ENCODE results near the gene GNAI3.
"Not testable (repeated sequence)": the region's sequence is repeated elsewhere in the genome, so short reads cannot be mapped to it uniquely, and the experiment has no call there.

The GNAI3 gene

DNA sequence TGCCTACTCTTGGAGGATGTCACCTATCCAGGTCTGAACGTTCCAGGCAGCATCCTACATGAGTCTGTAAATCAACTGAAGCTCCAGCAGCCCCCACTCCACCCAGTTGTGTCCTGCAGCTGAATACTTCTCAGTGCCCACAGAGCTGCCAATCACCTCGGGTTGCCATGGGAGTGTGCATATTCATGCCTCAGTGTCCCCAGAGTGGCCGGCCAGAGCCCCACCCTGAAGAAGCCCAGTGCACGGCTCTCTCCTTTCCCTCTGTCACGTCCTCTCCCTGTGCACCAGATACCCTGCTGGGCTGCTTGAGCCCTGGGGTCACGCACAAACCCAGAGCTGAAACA lies 91.4 kb downstream of the GNAI3 start:
- DNase-seq = no peak

DNA sequence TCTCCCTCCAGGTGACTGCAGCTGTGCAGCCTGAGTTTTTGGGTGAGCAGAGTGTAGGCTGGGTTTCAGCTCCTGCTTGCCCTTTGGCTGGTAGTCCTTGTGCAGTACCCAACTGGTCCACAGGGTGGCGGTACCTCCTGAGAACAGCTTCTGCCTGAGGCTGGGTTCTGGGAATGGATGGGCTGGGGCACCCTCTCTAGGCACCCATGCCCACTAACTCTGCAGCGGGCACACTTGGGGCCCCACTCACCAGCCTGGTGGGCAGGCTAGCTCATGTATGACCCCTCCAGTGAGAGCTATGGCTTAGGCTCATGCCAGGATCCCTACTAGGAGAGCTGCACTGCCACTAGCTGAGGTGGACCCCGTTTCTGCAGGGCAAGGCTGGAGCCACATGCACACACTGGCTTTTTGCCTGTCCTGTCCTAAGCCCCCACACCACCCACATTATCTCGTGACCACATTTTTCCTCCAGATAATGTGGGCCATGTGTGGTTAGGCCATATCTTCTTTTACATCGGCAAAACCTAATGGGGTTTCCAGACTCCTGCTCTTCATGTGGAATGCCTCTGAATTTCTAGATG lies 92.0 kb downstream of the GNAI3 start:
- peak; percentile 72 to 96 (median 84) for DNase-seq

DNA sequence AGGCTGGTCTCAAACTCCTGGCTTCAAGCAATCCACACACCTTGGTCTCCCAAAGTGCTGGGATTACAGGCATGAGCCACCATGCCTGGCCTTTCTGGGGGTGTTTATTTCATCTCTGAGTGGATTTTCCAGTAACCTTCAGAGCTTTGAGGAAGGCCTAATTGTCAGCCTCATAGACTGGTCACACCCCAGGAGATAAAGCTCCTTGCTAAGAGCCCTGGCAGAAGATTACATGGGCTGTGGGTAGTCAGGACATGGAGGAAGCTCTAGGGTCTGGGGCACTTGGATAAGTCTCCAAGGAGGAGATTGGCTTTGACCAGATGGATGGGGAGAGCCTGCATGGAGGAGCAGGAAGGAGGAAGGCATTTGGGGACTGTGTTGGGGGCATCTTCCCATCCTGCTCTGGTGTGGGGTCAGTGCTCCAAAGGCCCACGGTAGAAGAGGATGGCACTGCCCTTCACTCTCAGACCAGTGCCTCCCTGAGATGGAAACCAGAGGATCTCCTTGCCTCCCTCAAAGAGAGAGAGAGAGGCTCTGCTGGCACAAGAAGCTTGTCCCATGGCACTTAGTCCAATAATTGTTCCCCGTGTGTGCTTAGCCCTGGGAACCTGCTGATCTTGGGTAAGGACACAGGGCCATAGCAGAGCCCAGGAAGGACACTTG lies 92.8 kb downstream of the GNAI3 start:
- no peak for DNase-seq

DNA sequence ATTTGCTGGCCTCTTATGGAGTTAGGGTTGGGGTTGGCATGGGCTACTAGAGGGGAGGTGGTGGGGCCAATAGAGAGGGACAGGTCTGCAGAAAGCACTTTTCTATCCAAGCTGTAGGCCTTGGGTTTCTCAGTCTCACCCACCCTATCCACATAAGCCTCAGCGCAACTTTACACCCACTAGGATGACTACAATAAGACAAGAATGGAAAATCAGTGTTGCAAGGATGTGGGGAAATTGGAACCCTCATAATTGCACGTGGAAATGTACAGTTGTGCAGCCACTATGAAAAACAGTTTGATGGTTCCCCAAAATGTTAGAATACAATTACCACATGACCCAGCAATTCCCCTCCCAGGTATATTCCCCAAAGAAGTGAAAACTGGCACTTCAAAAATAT lies 93.4 kb downstream of the GNAI3 start:
- DNase-seq = no peak

DNA sequence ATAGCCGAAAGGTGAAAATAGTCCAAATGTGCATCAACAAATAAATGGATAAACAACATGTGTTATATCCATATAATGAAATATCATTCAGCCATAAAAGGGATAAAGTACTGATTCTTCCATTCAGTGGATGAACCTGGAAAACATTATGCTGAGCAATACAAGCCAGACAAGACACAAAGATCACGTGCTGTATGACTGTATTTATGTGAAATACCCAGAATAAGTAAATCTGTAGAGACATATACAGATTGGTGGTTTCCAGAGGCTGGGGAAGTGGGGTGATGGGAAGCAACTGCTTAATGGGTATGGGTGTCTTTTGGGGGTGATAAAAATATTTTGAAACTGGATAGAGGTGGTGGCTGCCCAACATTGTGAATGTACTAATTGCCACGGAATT lies 94.2 kb downstream of the GNAI3 start:
- no peak for DNase-seq

DNA sequence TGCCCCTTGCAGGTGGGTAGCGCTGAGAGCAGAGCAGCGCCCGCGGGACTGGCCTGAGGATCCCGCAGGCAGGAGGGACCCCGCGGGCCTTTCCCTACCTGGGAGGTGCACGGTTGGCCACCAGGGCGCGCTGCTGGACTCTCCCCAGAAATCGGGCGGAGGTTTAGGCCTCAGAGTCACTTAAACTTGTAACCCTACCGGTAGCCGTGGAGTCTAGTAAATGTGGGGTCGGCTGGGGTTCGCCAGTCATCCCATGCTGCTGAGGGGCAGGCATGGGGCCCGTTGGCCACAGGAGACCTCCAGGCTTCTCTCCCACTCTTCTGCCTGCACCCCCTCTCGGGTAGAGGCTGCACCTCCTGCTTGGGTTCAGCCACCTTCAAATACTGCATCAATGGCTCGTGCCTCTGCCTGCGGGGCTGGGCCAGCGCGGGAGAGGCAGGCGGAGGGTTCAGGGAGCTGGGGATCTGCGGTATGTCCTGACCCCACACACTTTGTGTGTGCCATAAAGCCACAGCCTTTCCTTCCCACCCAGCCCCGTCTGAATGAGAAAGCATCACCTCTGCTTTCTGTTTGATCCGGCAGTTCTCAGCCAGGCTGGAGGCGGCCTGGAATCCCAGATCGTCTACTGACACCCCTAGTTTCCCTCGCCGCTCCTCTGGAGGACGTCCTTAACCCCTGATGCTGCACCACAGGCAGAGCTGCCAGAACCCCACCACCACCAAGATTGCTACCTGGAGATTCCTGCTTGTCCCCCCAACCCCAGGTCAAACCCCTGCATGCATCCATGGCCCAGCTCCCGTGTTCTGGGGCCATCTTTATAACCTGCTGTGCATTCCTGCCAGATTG lies 95.2 kb downstream of the GNAI3 start:
- peak; percentile 74 to 83 (median 76) for DNase-seq

DNA sequence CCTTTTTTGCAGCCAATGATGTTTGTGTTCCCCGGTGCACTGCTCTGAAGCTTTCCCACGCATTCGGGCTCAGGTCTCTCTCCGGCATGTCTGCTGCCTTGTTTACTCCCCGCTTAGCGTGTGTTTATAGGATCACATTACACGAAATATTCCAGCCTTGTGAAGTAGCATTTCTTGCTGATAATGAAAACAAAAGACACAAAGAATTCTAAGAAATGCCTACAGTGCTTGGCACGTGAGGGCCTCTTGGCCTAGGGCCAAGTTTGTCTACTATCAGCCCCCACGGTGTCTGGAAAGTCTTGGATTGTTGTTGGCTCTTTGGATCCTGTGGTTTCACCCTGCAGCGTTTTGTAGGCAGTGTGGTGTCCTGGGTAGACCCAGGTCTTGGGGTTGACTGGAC lies 96.3 kb downstream of the GNAI3 start:
- DNase-seq = no peak

DNA sequence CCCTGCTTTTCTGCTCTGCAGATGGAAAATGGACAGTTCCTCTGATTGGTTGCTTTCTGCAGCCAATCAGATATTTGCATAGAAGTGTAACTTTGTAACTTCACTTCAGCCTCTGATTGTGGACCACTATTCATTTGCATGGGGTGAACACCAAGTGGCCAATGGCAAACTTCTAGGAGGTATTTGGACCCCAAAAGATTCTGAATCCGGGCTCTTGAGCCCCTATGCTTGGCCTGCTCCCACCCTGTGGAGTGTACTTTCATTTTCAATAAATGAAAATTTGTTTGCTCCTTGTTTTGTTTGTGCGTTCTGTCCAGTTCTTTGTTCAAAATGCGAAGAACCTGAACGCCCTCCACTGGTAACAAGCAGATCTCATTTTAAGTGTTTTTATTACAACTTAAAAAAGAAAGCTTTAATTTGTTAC lies 101.1 kb downstream of the GNAI3 start:
- no peak for DNase-seq

DNA sequence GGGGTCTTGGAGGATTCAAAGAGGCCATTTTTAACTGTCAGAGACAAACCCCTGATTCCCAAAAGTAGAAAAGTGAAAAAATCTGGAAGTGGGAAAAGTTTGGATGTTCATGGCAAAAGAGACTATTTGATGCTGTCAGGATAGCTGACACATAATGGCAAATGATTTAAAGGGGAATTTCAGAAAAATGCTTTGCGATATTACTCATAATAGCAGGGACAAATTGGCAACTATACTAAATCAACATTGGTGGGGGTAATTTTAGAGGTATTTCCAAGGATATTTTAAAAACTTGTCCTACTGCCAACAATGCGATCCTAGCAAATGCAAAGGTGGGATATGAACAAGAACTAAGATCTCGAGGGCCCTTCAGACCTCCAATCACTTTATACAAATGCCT lies 102.2 kb downstream of the GNAI3 start:
- no peak for DNase-seq

DNA sequence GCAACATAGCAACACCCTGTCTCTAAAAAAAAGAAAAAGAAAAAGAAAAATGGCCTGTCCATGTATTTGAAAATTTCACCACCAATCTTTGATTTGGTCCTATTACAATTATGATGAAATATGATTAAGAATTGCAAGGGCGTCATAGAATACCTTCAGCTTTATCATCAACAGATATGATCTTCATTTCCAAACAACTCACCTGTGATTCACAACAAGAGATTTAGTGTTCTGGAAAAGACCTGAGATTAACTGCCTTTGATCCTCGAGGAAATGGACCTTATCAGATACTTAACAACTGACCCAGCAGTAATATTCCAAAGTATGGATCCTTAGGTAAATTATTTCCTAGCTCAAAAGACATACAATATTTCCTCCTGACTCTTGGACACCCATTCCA lies 104.0 kb downstream of the GNAI3 start:
- no peak for DNase-seq

DNA sequence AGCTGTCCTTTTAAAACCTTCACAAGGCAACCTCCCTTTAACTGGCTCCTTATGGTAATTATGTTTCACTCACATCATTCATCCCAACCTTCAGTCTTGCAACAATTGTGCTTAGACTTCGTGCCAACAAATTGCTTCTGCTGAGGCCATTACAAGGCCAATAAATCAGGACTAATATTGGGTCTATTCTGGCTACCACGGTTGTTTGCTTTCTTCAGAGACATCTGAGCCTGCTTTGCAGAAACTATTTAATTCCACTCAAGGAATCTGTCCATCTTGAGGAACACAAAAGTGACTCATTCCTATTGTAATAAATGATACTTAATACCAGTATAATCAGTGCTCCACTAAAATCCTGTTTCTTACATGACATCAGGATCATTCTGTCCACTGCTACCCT lies 104.9 kb downstream of the GNAI3 start:
- no peak for DNase-seq

DNA sequence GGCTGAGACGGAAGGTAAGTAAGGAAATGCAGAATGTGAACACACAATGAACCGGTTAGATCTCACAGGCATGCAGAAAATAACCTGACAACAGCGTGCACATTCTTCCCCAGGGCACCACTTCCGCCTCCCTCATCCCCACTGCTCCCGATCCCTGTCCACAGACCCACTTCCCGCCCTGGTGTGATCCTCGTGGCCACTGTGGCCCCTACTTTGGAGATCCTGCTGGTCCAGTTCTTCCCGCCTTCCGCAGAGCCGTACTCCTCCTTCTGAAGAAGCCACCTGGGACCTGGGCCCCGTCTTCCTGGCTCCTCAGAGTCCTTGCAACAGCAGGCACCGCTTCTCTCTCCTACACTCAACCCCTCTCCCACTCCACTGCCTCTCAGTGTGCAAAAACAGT lies 106.1 kb downstream of the GNAI3 start:
- no peak for DNase-seq

DNA sequence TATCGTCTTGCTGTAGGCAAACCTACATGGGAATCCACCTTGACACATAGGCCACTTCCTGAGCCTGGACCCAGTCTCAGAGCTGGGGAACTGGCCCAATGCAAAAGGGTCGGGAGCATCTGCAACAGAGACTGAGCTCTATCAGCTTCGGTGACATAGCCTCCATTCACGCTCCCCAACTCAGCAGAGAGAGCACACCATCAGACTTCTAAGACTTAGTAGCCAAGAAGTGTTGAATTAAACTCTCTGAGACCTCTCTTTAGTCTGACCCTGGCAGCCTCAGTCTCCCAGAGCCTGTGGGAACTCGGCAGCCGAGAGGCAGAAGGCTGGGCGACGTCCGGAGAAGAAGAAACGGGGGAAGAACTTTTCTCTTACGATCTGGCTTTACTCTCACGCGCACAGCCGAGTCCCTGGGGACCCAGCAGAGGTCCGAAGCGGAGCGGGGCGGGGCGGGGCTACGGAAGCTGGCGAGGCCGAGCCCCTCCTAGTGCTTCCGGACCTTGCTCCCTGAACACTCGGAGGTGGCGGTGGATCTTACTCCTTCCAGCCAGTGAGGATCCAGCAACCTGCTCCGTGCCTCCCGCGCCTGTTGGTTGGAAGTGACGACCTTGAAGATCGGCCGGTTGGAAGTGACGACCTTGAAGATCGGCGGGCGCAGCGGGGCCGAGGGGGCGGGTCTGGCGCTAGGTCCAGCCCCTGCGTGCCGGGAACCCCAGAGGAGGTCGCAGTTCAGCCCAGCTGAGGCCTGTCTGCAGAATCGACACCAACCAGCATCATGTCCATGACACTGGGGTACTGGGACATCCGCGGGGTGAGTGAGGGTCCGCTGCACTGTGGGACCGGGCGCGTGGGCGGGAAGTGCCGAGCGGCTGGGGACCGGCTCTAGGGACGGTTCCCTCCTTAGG lies 107.5 kb downstream of the GNAI3 start, which contains the start of gene GSTM4:
Gene GSTM4, plus strand, starts transcription at position 485 of the 905 bp plus-strand sequence. Its CDS starts 291 bp downstream, at position 776.
- DNase-seq = peak in 3 of 4 experiments; percentile 28 to 42 (median 34)

DNA sequence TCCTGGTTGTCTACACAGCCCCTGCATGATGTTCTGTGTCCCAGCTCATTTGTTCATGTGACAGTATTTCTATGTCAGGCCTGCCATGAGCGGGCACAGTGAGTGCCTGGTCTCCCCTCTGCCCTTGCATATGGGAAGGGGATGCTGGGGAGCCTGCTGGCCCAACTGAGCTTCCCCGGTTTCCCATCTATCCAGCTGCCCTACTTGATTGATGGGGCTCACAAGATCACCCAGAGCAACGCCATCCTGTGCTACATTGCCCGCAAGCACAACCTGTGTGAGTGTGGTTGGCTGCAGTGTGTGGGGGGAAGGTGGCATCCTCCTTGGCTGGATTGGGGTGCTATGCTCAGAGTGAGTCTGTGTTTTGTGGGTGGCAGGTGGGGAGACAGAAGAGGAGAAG lies 109.0 kb downstream of the GNAI3 start:
- no peak for DNase-seq

DNA sequence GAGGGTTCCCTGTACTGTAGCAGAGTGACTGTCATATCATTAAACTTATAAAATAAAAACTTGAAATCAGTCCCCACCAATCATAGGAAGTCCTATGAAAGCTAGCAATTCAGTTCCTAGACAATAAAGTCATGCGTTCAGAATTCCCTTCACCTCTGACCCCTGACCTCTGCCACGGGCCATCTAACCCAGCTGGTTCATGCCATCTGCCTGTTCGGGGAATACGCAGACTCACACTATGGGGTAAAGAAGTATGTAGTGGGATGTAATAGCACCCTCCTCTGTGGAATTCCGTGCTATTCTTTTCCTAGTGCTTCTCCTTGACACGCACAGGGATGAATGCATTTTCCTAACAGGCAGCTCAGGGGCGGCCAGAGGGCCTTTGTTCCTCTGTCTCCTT lies 109.6 kb downstream of the GNAI3 start:
- no peak for DNase-seq

DNA sequence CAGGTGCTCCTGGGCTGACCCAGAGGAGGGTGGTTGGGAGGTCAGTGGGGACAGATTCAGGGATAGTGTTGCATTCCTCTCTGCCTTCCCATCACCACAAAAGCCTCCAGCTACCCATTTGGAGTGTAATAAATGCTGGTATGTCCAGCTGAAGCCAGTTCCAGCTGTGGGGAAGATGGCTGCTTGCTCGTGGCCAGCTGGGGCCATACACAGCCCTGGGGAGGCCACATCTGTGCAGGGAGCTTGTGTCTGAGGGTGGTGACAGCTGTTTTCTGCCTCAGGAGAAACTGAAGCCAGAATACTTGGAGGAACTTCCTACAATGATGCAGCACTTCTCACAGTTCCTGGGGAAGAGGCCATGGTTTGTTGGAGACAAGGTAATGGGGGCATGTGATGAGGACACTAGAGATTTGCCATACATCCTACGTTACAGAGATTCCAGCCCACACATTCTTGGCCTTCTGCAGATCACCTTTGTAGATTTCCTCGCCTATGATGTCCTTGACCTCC lies 110.2 kb downstream of the GNAI3 start:
- DNase-seq = no peak

DNA sequence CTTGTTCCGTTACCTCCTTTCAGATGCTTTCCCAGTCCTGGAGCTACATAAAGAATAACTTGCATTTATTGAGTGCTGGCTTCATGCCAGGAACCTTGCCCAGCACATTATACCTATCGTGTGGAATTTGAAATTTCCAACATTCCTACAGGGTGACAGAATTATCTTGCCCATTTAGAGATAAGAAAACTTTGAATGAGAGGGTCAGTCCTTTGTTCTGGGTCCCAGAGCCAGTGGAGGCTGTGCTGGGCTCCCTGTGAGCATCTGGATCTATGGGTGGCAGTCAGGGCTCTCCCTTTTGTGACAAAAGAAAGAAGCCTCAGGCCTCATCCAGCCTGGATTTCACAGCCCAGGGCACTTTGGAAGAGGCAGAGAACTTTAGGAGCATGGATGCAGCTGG lies 110.7 kb downstream of the GNAI3 start:
- no peak for DNase-seq

DNA sequence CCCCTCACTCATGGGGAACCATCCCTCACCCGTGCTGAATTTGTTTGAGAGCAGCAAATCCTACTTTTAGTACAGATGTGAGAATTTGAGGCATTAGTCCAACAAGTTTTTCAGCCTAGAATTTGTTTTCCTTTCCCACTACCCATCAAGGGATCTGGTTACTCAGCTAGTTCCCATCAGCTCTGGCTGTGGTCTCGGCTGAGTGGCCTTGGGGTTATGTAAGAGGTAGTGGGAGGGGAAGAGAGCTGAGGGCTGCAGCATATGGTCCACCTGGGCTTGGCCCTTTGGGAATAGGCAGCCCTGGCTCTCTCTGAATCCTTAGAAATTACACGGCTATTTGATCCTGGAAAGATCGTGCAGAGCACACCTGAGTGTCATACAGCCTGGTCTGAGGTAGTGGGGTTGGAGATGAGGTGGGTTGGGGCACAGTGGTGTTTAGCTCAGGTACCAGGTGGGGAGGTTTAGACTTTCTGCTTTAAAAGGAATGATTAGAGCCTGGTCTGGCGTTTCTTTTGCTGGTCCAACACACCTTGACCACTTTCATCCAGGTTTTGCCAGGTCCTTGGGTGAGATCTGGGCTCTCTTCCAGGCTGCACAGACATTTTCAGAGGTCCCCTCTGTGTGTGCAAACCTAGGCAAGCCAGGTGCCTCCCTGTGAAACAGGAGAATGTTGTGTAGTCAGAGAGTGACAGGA lies 111.7 kb downstream of the GNAI3 start:
- DNase-seq = no peak

DNA sequence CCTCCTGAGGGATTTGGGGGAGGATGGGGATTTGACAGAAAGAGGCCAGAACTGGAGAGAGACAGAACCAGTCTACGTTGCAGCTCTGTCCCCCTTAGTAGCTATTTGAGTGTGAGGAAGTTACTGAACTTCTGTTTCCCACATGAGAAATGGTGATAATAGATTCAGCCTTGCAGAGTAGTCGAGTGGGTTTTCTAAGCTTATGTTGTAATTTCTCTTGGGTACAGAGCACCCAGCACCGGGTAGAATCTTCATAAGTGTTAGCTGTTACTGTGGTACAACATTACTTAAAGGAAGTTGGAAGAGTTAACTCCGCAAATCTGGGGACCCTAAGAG lies 112.2 kb downstream of the GNAI3 start:
- not testable (repeated sequence) for DNase-seq

DNA sequence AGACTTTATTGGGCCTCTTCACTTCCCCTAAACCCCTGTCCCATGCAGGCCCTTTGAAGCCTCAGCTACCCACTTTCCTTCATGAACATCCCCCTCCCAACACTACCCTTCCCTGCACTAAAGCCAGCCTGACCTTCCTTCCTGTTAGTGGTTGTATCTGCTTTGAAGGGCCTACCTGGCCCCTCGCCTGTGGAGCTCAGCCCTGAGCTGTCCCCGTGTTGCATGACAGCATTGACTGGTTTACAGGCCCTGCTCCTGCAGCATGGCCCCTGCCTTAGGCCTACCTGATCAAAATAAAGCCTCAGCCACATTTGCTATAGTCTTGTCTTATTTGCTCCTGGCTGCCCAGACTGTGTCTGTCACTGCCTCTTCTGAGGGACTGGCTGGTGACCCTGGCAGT lies 113.0 kb downstream of the GNAI3 start:
- DNase-seq = no peak

DNA sequence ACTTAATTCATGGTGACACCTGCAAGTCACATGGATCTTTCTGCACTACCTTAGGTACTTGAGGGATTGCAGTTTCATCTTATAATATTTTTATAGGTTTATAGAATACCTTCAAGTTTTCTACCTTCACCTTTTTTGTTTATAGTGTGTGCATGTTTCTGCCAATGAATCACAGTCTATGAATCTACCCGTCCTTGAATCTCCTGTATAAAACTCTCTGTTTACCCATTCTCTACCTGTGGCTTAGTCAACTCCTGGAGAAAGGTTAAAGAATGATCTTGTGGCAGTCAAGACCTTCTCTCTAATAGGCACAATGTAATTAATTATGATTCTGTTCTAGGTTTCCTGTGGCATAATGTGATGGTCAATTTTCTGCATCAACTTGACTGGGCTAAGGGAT lies 116.3 kb downstream of the GNAI3 start:
- DNase-seq = no peak

DNA sequence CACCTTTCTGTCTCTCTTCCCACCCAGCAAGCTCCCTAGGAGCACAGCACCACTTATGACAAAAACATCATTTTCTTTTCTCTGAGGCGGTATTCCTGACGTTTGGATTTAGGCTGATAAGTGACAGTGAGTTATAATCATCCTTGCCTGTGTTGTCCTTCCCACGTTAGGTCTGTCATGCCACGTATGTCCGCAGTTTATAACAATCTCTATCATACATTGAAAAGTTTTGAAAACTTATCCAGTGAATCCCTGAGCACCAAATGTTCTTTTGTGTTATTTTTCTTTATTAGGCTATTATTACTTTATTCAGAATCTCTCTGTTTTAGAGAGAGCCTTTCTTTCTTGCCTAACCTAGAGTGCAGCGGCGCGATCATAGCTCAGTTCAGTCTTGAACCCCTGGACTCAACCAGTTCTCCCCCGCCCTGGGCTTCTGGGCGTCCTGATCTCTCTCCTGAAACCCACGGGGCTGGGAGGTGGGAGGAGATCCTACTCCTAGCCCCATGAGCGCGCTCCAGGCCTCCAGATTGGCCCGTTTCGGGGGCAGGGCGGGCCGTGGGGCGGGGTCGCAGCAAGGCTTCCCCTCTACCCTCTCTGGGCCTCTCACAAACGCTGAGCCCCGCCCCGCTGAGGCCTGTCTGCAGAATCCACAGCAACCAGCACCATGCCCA lies 119.2 kb downstream of the GNAI3 start, which contains the start of gene GSTM2:
Gene GSTM2, plus strand, starts transcription at position 606 of the 671 bp plus-strand sequence. Its CDS starts 59 bp downstream, at position 665.
- DNase-seq = peak; percentile 18 to 60 (median 39)
